Measurements from ENCODE around the gene WDR5. TPM values are rescaled to one million over a fixed set of nuclear protein-coding genes. Genes with fewer than 3 reads are reported as not detected.
"Not testable (repeated sequence)": the region's sequence is repeated elsewhere in the genome, so short reads cannot be mapped to it uniquely, and the experiment has no call there.

WDR5 gene
- total RNA-seq (10 to 100 TPM; 30.3 to 32.7 TPM), polyA plus RNA-seq (10 to 100 TPM; 14.6 to 16.5 TPM)

DNA sequence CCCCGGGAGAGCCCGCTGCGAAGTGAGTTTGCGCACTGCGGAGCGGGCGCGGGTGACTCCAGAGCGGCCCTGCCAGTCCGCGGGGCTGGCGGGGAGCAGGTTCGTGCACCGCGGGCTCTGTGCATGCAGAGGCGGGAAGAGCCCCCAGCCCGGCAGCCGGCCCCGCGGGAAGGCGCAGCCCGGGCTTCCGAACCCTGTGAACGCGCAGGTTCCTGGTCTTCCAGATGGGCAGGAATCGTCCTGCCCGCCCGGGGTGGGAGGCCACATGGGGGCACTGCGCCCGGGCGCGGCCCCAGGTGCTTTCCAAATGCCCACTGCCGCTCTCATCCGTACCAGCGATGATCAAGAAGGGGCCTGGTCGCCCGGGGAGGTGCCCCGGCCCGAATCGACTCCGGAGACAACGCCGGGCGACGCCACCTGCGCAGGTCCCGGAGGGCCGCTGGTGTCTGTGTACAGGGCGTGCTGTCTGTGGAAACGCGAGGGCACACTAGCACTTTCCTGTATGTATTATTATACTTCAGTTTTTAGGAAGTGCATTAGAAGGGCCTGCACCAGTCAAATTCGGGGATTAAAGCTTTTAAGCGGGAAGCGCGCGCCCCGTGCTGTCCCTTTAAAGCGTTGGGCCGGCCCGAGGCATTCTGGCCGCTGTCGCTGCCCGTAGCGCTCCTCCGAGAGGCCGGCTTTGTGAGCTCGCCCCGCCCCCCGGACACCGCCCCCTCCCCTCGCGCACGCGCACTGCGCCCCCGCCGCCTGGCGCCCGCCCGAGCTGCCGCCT lies at the start of gene WDR5:
TSS of gene WDR5 (plus strand) at position 740 of the 775 bp plus-strand sequence. CDS start 3,796 bp downstream, outside the sequence.
- no peaks in the 10 kb centered on the region for H3K27me3 ChIP-seq (ENCODE audit: insufficient read depth, low read length)
- CTCF ChIA-PET (ENCODE audit: partially characterized antibody) = interaction anchor here (0.8 to 1.8 kb wide), 2 partner anchors 29 to 35 kb away, joined by 4 to 7 read pairs; partner anchors contain the start of gene RNU6ATAC
- peaks cover 39% of the 10 kb centered on the region for H3K4me1 ChIP-seq (ENCODE audit: insufficient read depth, low read length)
- Mint-ChIP-seq H3K4me3 (peak within 1 kb of the TSS; percentile 89 to 95 (median 90)), H3K4me1 (peaks cover 25 to 53% (median 37%) of the 10 kb centered on the region in 4 donors), H3K27ac (peak within 1 kb of the TSS; percentile 81 to 92 (median 89)), H3K36me3 (peaks cover 8 to 14% of the 10 kb centered on the region in 2 donors), H3K27me3 (no peaks in the 10 kb centered on the region), H3K9me3 (no peaks in the 10 kb centered on the region)
- intact Hi-C loops (cut with micrococcal nuclease) = loop anchor here (1.0 kb wide), 3 partner anchors 29 to 110 kb away; partner anchors contain the start of genes BRD3, BRD3OS and RNU6ATAC
- POLR2A ChIA-PET (ENCODE audit: partially characterized antibody) = interaction anchor here (0.6 to 3.0 kb wide), 13 partner anchors 11 to 1002 kb away, joined by 3 to 84 read pairs (median 4); partner anchors contain the start of genes BRD3OS and RNU6ATAC
- H3K36me3 ChIP-seq (ENCODE audit: insufficient read depth, low read length) = peaks cover 3% of the 10 kb centered on the region
- peak; percentile 87 to 93 (median 90) for DNase-seq
- H3K4me3 ChIP-seq (ENCODE audit: low read length in 2 of 2) = peak within 1 kb of the TSS; percentile 47 to 94
- H3K27ac ChIP-seq (ENCODE audit: low read depth, low read length) = peak within 1 kb of the TSS; percentile 84
- no peaks in the 10 kb centered on the region for H3K9me3 ChIP-seq (ENCODE audit: control insufficient read depth in 1 of 2, low read length in 2 of 2)

DNA sequence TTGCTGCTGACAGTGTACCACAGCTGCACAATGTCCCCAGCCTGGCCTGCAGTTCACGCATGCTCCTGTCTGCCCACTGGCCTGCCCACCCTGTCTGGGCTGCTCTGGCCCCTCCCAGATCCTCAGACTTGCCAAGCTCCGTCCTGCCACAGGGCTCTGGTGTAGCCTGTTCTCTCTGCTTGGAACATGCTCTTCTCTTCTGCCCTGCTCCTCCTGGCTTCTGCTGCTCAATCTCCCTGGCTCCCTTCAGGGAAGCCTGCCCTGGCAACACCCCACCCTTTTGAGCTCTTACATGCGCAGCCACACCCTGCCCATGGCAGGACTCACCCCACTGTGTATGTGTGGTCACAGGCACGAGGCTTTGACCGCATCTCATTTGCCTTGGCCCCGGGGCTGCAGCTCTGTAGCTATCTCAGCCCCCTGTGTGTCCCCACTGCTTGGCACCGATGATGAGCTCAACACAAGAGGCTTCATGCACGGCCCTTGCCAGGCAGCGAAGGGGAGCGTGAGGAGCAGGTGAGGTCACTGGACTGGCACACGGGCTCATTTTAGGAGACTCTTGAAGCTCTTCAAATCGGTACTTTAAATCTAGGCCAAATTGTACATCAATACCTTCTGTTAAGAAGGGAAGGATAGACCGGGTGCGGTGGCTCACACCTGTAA lies 47.7 kb upstream of the WDR5 start:
- Mint-ChIP-seq H3K4me3 (peak overlapping the region in 1 of 8 donors; percentile 9), H3K4me1 (no peaks in the 10 kb centered on the region), H3K27me3 (peaks cover 5 to 6% of the 10 kb centered on the region in 2 donors), H3K27ac (no peak overlapping the region), H3K9me3 (peaks cover 0 to 4% (median 0%) of the 10 kb centered on the region in 8 donors), H3K36me3 (no peaks in the 10 kb centered on the region)
- Histone ChIP-seq H3K27me3 (ENCODE audit: insufficient read depth, low read length) (no peaks in the 10 kb centered on the region), H3K36me3 (ENCODE audit: insufficient read depth, low read length) (no peaks in the 10 kb centered on the region), H3K27ac (ENCODE audit: low read depth, low read length) (no peak overlapping the region), H3K4me1 (ENCODE audit: insufficient read depth, low read length) (no peaks in the 10 kb centered on the region), H3K9me3 (ENCODE audit: control insufficient read depth in 1 of 2, low read length in 2 of 2) (no peaks in the 10 kb centered on the region), H3K4me3 (ENCODE audit: low read length in 2 of 2) (no peak overlapping the region)
- intact Hi-C loops (cut with micrococcal nuclease) = no loop called here
- ChIA-PET POLR2A (ENCODE audit: partially characterized antibody) (no interaction called here), CTCF (ENCODE audit: partially characterized antibody) (interaction anchor here (1.1 kb wide), 1 partner anchor 11 kb away, joined by 3 read pairs; no protein-coding TSS in a partner anchor)
- DNase-seq = no peak

- H3K4me1 ChIP-seq (ENCODE audit: insufficient read depth, low read length) = no peaks in the 10 kb centered on the region
- POLR2A ChIA-PET (ENCODE audit: partially characterized antibody) = no interaction called here
- CTCF ChIA-PET (ENCODE audit: partially characterized antibody) = no interaction called here
- Mint-ChIP-seq H3K27me3 (peaks cover 5 to 9% of the 10 kb centered on the region in 2 donors), H3K36me3 (no peaks in the 10 kb centered on the region), H3K4me3 (no peak overlapping the region), H3K9me3 (peaks cover 0 to 4% (median 0%) of the 10 kb centered on the region in 8 donors), H3K4me1 (no peaks in the 10 kb centered on the region), H3K27ac (no peak overlapping the region)
- H3K27me3 ChIP-seq (ENCODE audit: insufficient read depth, low read length) = no peaks in the 10 kb centered on the region
- H3K36me3 ChIP-seq (ENCODE audit: insufficient read depth, low read length) = no peaks in the 10 kb centered on the region
- H3K27ac ChIP-seq (ENCODE audit: low read depth, low read length) = no peak overlapping the region
- no peak for DNase-seq
- intact Hi-C loops (cut with micrococcal nuclease) = no loop called here
- no peak overlapping the region for H3K4me3 ChIP-seq (ENCODE audit: low read length in 2 of 2)
- no peaks in the 10 kb centered on the region for H3K9me3 ChIP-seq (ENCODE audit: control insufficient read depth in 1 of 2, low read length in 2 of 2)
Observed at GRCh38 chr9:134089972-134090371, 45.9 kb upstream of the WDR5 start.

DNA sequence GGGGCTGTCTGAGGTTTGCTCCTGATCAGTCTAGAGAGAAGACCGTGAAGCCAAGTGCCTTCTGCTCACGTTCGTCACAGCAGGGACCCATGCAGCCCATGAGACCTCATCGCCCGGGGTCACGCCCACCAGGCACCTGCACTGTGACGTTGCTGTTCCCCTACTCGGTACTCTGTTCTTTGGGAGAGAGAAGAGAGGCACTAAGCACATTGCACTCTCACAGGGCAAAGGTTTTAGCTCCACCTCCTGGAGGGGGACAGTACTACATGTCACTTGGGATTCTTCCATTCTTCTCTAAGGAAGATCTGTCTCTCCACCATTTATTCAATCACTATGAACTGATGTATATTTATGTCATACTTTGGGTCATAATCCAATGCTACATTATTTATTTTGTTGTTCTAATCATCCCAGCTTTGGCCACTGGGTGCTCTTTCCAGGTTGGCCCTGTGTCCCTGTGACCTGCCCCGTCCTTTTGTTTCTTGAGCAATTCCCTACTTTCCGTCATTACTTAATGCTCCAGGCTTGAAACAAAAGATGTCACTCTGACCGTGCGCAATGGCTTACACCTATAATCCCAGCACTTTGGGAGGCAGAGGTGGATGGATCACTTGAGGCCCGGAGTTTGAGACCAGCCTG lies 36.6 kb upstream of the WDR5 start:
- Mint-ChIP-seq H3K36me3 (no peaks in the 10 kb centered on the region), H3K4me1 (peaks cover 0 to 3% (median 0%) of the 10 kb centered on the region in 4 donors), H3K9me3 (peaks cover 0 to 3% (median 0%) of the 10 kb centered on the region in 8 donors), H3K27me3 (peaks cover 16 to 18% of the 10 kb centered on the region in 2 donors), H3K27ac (no peak overlapping the region), H3K4me3 (no peak overlapping the region)
- Histone ChIP-seq H3K27ac (ENCODE audit: low read depth, low read length) (no peak overlapping the region), H3K27me3 (ENCODE audit: insufficient read depth, low read length) (no peaks in the 10 kb centered on the region), H3K36me3 (ENCODE audit: insufficient read depth, low read length) (no peaks in the 10 kb centered on the region), H3K4me1 (ENCODE audit: insufficient read depth, low read length) (no peaks in the 10 kb centered on the region), H3K9me3 (ENCODE audit: control insufficient read depth in 1 of 2, low read length in 2 of 2) (no peaks in the 10 kb centered on the region), H3K4me3 (ENCODE audit: low read length in 2 of 2) (no peak overlapping the region)
- peak; percentile 51 to 62 (median 55) for DNase-seq
- intact Hi-C loops (cut with micrococcal nuclease) = loop anchor here (1.0 kb wide), 2 partner anchors 31 to 317 kb away; partner anchors contain the start of gene BRD3
- ChIA-PET POLR2A (ENCODE audit: partially characterized antibody) (no interaction called here), CTCF (ENCODE audit: partially characterized antibody) (interaction anchor here (1.0 to 2.7 kb wide), 6 partner anchors 10 to 319 kb away, joined by 3 to 14 read pairs (median 3); no protein-coding TSS in a partner anchor)

- no peaks in the 10 kb centered on the region for H3K36me3 ChIP-seq (ENCODE audit: insufficient read depth, low read length)
- H3K27me3 ChIP-seq (ENCODE audit: insufficient read depth, low read length) = no peaks in the 10 kb centered on the region
- H3K27me3 Mint-ChIP-seq = peaks cover 16 to 18% of the 10 kb centered on the region in 2 donors
- no peak overlapping the region for H3K27ac Mint-ChIP-seq
- no peaks in the 10 kb centered on the region for H3K4me1 ChIP-seq (ENCODE audit: insufficient read depth, low read length)
- no peaks in the 10 kb centered on the region for H3K36me3 Mint-ChIP-seq
- intact Hi-C loops (cut with micrococcal nuclease) = no loop called here
- no peak for DNase-seq
- ChIA-PET POLR2A (ENCODE audit: partially characterized antibody) (no interaction called here), CTCF (ENCODE audit: partially characterized antibody) (interaction anchor here (1.6 to 2.7 kb wide), 2 partner anchors 9 to 318 kb away, joined by 3 to 14 read pairs; no protein-coding TSS in a partner anchor)
- H3K27ac ChIP-seq (ENCODE audit: low read depth, low read length) = no peak overlapping the region
- H3K4me1 Mint-ChIP-seq = peaks cover 0 to 3% (median 0%) of the 10 kb centered on the region in 4 donors
- no peaks in the 10 kb centered on the region for H3K9me3 ChIP-seq (ENCODE audit: control insufficient read depth in 1 of 2, low read length in 2 of 2)
- H3K9me3 Mint-ChIP-seq = peaks cover 0 to 3% (median 0%) of the 10 kb centered on the region in 8 donors
- H3K4me3 Mint-ChIP-seq = no peak overlapping the region
- H3K4me3 ChIP-seq (ENCODE audit: low read length in 2 of 2) = no peak overlapping the region
Observed at GRCh38 chr9:134100040-134100439, 35.8 kb upstream of the WDR5 start.

DNA sequence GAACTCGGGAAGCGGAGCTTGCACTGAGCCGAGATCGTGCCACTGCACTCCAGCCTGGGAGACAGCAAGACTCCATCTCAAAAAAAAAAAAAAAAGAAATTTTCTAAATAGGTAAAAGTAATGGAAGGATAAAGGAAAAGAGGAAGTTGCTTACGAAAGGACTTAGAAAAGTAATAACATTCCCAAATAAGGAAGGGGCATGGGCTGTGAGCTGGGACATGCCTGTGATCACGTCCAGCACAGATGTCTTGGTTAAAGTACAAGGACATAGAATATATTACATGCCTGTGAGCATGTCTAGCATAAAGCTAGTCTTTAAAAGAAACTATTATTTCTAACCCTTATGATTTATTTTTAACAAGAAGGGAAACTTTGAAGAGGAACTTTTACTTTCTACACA lies 34.7 kb upstream of the WDR5 start:
- CTCF ChIA-PET (ENCODE audit: partially characterized antibody); H3K27ac Mint-ChIP-seq; H3K36me3 ChIP-seq (ENCODE audit: insufficient read depth, low read length); H3K9me3 Mint-ChIP-seq; H3K4me1 Mint-ChIP-seq; H3K4me3 Mint-ChIP-seq; H3K27me3 ChIP-seq (ENCODE audit: insufficient read depth, low read length); H3K4me1 ChIP-seq (ENCODE audit: insufficient read depth, low read length); H3K9me3 ChIP-seq (ENCODE audit: control insufficient read depth in 1 of 2, low read length in 2 of 2); H3K36me3 Mint-ChIP-seq; DNase-seq; H3K4me3 ChIP-seq (ENCODE audit: low read length in 2 of 2); intact Hi-C loops (cut with micrococcal nuclease); H3K27ac ChIP-seq (ENCODE audit: low read depth, low read length); POLR2A ChIA-PET (ENCODE audit: partially characterized antibody): not testable (repeated sequence)
- H3K27me3 Mint-ChIP-seq = peaks cover 15 to 21% of the 10 kb centered on the region in 2 donors
